ENCODE measurements around the gene SYMPK.

The SYMPK gene

DNA sequence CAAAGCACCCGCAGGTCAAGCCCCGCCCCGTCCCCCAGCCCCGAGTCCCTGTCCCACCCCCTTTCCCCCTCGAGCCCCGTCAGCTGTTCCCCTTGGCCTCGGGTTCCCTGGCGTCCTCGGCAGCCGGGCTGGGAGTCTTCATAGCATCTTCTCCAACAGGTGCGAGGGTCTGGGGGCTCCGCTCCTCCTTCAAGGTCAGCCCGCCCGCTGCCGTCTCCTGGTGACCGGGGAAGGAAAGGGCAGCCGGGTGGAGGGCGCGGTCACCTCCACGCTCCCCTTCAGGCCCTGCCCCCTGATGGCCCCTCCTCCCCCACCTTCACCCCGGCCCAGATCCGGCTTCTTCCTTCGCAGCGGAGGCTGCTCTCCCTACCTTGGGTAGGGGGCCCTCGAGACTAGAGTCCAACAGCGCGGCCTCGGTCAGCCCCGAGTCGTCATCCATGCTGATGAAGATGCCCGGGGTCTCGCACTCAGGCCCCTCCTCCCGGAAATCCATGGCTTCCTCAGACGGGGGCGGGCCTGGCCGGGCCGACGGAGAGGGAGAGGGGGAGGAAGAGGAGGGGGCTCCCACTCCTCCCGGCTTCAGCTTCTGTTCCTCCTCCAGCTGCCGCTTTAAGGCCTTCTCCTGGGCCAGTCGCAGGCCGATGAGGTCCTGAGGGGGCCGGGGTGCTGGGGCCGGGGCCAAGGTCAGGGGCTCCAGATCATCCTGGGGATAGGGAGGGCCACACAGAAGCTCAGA lies 47.3 kb downstream of the SYMPK start:
- no peak overlapping the region for H3K27ac ChIP-seq
- TF ChIP-seq, protein P1, sequence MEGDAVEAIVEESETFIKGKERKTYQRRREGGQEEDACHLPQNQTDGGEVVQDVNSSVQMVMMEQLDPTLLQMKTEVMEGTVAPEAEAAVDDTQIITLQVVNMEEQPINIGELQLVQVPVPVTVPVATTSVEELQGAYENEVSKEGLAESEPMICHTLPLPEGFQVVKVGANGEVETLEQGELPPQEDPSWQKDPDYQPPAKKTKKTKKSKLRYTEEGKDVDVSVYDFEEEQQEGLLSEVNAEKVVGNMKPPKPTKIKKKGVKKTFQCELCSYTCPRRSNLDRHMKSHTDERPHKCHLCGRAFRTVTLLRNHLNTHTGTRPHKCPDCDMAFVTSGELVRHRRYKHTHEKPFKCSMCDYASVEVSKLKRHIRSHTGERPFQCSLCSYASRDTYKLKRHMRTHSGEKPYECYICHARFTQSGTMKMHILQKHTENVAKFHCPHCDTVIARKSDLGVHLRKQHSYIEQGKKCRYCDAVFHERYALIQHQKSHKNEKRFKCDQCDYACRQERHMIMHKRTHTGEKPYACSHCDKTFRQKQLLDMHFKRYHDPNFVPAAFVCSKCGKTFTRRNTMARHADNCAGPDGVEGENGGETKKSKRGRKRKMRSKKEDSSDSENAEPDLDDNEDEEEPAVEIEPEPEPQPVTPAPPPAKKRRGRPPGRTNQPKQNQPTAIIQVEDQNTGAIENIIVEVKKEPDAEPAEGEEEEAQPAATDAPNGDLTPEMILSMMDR (conservative IDR thresholded peaks at IDR 0.05) = no peak

DNA sequence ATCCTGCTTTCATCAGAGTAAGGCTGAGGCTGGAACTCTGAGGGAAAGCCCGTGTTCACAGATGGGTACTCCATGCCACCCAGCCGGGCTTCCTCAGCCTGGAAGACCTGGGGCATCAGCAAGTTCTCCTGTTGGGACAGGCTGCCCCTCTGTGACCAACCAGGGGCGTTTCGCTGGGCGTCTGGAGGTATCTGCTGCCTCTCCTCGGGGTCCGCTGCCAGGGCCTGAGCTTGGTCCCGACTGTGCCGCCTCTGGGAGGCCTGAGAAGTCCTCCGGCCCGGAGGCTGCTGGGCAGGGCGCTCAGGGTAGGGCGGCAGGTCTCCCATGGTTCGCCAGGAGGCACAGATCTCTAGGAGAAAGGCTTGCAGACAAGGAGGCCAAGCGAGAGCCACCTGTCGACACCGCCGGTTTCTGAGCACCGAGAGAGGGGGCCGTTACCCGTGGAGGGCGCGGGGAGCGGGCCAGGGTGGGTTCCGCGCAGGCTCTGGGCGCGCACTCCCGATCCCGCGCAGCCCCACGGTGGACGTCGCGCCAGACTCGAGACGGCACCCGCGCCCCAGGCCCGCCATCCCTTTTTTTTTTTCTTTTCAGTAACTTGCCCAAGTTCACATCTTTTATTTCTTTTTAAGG lies 48.0 kb downstream of the SYMPK start, which contains the start of gene RSPH6A:
TSS of gene RSPH6A (minus strand) at position 458 of the 630 bp plus-strand sequence. CDS start at position 326, 132 bp downstream.
- H3K27ac ChIP-seq = no peak within 1 kb of the TSS
- TF ChIP-seq, protein P1 (conservative IDR thresholded peaks at IDR 0.05) = no peak

DNA sequence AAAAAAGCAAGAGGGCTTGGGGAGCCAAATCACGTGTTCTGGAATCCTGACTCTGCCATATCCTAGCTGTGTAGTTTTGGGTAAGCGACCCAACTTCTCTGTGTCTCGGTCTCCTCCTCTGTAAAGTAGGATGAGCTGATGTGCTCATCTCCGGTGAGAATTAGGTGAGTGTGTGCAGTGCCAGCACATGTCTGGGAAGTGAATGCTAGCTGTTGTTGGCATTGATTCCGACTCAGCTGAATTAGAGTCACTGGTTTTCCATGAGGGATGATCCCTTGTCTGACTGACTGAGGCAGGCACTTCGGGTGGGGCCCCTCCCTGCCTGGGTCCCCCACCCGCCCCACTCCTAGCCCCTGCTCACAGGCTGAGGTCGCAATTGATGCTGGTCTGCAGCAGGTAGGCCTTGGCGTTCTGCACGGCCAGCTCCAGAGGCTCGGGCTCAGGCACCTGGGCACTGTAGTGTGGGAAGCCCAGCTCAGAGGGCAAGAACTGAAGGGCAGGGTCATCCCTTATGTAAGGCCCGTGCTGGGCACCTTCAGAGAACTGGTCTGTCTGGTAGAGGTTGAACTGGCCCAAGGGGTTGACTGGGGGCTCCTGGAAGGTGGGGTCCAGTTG lies 48.7 kb downstream of the SYMPK start:
- TF ChIP-seq, protein P1 (conservative IDR thresholded peaks at IDR 0.05) = no peak
- no peak overlapping the region for H3K27ac ChIP-seq

DNA sequence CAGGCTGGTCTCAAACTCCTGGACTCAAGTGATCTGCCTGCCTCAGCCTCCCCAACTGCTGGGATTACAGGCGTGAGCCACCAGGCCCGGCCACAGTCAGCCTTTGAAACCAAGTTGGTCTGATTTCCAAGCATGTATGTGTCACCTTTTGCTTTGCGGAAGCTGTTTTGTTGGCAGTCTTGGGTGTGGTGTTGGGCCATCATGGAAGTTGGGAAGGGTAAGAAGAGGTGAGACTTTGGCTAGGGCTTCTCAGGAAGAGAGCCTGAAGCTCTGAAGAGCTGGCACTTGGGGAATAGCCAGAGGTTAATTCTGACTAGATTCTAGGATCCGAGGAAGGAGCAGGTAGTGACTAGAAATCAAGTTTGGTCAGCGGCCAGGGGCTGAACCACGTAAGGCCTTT lies 50.6 kb downstream of the SYMPK start:
- H3K27ac ChIP-seq = no peak overlapping the region
- TF ChIP-seq, protein P1 (conservative IDR thresholded peaks at IDR 0.05) = no peak

DNA sequence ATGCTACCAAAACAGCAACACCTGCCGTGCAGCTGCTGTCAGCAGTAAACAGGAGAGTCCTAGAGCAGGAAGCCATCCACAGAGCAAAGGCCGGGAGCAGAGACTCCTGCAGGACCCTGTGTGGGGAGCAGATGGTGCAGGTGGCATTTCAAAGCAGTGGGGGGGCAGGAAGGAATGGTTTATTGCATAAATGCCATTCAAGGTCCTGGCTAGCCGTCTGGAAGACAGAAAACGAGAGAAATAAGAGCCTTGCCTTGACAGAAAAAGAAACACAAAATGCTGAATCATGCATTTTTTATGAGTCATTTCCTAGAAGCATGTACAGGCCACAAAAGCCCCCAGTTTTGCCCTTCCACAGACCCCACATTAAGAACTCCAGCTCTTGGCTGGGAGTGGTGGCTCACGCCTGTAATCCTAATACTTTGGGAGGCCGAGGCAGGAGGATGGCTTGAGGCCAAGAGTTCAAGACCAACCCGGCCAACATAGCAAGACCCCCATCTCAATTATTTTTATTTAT lies 53.2 kb downstream of the SYMPK start:
- no peak overlapping the region for H3K27ac ChIP-seq
- TF ChIP-seq, protein P1 (conservative IDR thresholded peaks at IDR 0.05) = no peak

DNA sequence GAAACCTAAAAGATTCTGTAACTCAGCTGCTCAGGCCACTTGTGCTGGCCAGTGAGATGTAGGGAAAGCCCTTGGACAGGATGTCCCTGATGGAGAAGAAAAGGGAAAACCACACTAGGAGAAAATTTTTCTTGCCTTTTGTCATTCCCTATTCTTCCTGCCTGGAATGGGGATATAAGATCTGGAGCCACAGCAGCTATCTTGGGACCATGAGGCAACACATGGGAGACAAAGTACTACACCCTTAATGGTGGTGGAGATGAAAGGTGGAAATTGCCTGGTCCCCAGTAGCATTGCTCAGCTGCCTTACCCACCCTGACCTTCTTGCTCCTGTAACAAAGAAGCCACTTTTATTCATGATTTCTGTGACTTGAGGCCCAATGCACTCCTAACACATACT lies 57.2 kb downstream of the SYMPK start:
- H3K27ac ChIP-seq = no peak overlapping the region
- TF ChIP-seq, protein P1 (conservative IDR thresholded peaks at IDR 0.05) = no peak

DNA sequence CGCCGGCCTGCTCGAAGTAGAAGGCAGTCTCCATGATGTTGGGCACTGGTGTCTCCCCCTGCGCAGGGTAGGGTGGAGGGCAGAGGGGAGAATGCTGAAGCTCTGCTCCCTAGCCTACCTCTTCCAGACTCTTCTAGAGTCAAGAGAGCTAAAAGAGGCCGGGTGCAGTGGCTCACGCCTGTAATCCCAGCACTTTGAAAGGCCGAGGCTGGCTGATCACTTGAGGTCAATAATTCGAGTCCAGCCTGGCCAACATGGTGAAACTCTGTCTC lies 58.1 kb downstream of the SYMPK start:
- TF ChIP-seq, protein P1 (conservative IDR thresholded peaks at IDR 0.05) = no peak

More for the DNA sequence above, 58.1 kb downstream of the SYMPK start:
- no peak overlapping the region for H3K27ac ChIP-seq
